Measurements from ENCODE around the gene TMEM165.

TMEM165 gene

DNA sequence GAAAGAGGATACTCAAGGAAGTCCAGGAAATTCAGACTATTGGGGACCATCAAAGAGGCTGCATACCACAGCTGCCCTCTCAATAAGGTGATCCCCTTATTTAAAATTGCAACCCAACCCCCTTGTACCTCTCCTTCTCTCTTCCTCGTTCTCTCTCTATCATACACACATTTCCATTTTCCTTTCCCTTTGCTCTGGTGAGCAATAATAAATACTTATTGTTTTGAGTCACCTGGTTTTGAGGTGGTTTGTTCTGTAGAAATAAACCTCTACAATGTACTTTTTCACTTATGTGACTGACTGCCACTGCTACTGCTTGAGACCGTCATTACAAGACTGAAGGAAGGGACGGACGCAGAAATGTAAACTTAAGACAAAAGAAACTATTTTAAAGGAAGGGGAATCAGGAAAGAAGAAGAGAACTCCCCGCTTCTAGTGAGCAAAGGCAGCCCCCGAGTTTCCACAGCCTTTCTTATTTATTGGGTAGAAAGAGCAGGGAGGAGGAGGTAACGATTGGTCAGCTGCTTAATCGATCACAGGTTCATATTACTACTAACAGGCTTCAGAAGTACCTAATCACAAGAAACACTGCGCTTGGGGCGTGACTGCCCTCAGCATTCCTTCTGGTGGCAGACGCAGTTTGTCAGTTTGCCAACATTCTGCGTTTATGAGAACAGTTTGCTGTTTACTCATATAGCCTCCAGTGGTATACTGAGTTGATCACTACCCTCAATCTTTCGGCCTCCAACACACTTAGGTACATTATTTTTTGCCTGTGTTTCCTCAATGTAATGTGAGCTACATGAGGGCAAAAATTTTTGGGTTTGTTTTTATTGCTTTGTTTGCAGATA is 16.9 kb upstream of the TMEM165 start:
- Histone ChIP-seq H3K9me3 (ENCODE audit: low read length) (no peaks in the 10 kb centered on the region), H2AFZ (ENCODE audit: low read depth, low read length) (no peak overlapping the region), H3K36me3 (ENCODE audit: insufficient read depth, low read length) (no peaks in the 10 kb centered on the region), H3K4me3 (ENCODE audit: low read length) (no peak overlapping the region), H3K27me3 (ENCODE audit: insufficient read depth, low read length) (no peaks in the 10 kb centered on the region), H3K4me1 (ENCODE audit: insufficient read depth, low read length) (no peaks in the 10 kb centered on the region)

DNA sequence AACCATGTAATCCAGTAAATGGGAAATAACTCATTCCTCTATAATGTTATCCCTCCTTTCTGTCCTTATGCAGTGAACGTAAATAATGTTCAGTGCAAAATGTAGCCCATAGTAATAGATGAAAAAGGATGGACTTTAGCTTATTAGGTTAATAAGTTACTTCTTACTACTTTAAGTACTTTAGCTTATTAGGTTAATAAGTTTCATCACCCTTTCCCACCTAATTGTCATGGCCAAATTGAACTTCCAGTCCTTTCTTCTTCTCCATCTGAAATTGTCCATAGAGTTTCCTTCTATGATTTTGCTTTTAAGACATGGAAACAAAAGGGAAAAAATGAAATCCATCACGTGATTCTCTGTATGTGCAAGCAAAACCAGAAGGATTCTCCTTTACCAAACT is 15.2 kb upstream of the TMEM165 start:
- no peaks in the 10 kb centered on the region for H3K27me3 ChIP-seq (ENCODE audit: insufficient read depth, low read length)
- no peaks in the 10 kb centered on the region for H3K4me1 ChIP-seq (ENCODE audit: insufficient read depth, low read length)
- H3K4me3 ChIP-seq (ENCODE audit: low read length): no peak overlapping the region
- no peak overlapping the region for H2AFZ ChIP-seq (ENCODE audit: low read depth, low read length)
- H3K36me3 ChIP-seq (ENCODE audit: insufficient read depth, low read length): no peaks in the 10 kb centered on the region
- no peaks in the 10 kb centered on the region for H3K9me3 ChIP-seq (ENCODE audit: low read length)

DNA sequence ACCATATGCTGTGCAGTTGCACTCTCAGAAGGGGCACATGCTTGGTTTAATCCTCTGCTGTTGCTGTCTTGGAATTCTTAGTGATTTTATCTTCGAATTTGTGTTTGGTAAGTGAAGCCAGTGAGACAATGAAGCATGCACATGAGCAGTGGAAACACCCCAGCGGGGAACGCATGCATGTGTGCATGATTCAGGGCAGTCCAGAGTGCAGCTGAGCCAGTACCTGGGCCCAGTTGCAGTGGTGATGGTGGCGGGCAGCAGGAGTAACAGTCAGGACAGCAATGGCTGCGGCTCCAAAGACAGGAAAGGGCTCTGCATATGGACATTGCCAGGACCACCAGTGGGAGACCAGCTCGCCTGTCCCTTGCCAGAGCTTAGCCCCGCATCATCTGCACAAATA is 14.3 kb upstream of the TMEM165 start:
- H3K4me1 ChIP-seq (ENCODE audit: insufficient read depth, low read length): no peaks in the 10 kb centered on the region
- no peak overlapping the region for H2AFZ ChIP-seq (ENCODE audit: low read depth, low read length)
- no peaks in the 10 kb centered on the region for H3K9me3 ChIP-seq (ENCODE audit: low read length)
- H3K4me3 ChIP-seq (ENCODE audit: low read length): no peak overlapping the region
- no peaks in the 10 kb centered on the region for H3K27me3 ChIP-seq (ENCODE audit: insufficient read depth, low read length)
- H3K36me3 ChIP-seq (ENCODE audit: insufficient read depth, low read length): no peaks in the 10 kb centered on the region

DNA sequence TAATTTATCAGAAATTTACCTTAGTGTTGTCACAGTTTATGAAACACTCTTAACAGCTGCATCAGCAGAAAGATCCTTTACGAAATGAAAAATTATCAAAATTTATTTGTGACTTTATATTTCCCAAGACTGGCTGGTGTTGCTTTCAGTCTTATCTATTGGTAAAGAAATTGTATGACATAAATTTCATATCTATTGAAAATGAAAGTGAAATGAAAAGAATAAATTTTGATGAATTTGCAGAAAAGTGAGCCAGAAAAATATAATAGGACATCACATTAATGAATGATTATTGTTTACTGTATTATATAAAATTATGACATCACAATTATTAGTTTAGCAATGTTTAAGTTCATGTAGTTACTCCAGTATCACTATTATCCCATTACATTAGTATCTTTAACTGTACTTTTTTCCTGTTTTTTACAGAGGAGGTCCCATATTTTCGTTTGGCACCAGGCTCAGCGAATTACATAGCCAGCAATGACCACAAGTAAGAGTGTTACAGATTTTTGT is 13.2 kb upstream of the TMEM165 start:
- Histone ChIP-seq H3K4me1 (ENCODE audit: insufficient read depth, low read length) (no peaks in the 10 kb centered on the region), H3K36me3 (ENCODE audit: insufficient read depth, low read length) (no peaks in the 10 kb centered on the region), H3K9me3 (ENCODE audit: low read length) (no peaks in the 10 kb centered on the region), H2AFZ (ENCODE audit: low read depth, low read length) (no peak overlapping the region), H3K27me3 (ENCODE audit: insufficient read depth, low read length) (no peaks in the 10 kb centered on the region), H3K4me3 (ENCODE audit: low read length) (no peak overlapping the region)

DNA sequence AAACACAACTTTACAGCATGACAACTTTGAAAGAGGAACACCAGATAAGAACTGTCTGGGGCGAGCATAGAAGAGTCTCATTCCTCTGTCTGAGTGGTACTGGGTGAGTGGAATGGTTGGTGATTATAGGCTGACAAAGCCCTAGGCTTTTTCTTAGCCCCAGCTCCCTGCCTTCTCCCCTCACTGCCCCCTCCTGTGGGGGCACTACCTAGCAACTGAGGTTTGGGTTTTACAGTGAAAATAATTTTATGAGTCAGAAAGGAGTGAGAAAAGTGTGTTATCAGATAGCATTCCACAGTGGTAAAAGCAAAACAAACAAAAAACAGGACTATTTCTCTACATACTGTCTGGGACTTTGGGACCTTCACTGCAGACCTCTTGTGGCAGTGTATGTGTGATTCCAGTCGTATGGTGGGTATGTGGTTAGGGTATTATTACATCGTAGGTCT is 10.5 kb upstream of the TMEM165 start:
- H2AFZ ChIP-seq (ENCODE audit: low read depth, low read length): no peak overlapping the region
- no peak overlapping the region for H3K4me3 ChIP-seq (ENCODE audit: low read length)

DNA sequence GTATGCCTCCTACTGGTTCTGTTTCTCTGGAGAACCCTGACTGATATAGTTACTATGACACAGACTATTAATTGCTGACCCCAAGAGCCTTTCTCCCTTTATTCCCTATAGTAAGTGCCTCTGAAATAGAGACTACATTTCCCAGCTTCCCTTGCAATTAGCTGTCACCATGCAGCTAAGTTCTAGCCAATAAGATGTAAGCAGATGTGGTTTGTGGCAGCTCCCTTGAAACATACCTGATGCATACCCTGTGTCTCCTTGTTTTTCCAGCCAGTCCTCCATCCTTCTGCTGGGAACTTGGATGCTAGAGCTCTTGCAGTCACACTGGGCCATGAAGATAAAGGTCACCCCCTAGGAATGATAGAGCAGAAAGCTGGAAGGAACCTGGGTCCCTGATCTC is 9.7 kb upstream of the TMEM165 start:
- Histone ChIP-seq H3K27me3 (ENCODE audit: insufficient read depth, low read length) (no peaks in the 10 kb centered on the region), H3K4me1 (ENCODE audit: insufficient read depth, low read length) (no peaks in the 10 kb centered on the region), H3K4me3 (ENCODE audit: low read length) (no peak overlapping the region), H3K9me3 (ENCODE audit: low read length) (no peaks in the 10 kb centered on the region), H2AFZ (ENCODE audit: low read depth, low read length) (no peak overlapping the region), H3K36me3 (ENCODE audit: insufficient read depth, low read length) (no peaks in the 10 kb centered on the region)

More for the DNA sequence above, 10.5 kb upstream of the TMEM165 start:
- Histone ChIP-seq H3K4me1 (ENCODE audit: insufficient read depth, low read length) (no peaks in the 10 kb centered on the region), H3K9me3 (ENCODE audit: low read length) (no peaks in the 10 kb centered on the region), H3K27me3 (ENCODE audit: insufficient read depth, low read length) (no peaks in the 10 kb centered on the region), H3K36me3 (ENCODE audit: insufficient read depth, low read length) (no peaks in the 10 kb centered on the region)

DNA sequence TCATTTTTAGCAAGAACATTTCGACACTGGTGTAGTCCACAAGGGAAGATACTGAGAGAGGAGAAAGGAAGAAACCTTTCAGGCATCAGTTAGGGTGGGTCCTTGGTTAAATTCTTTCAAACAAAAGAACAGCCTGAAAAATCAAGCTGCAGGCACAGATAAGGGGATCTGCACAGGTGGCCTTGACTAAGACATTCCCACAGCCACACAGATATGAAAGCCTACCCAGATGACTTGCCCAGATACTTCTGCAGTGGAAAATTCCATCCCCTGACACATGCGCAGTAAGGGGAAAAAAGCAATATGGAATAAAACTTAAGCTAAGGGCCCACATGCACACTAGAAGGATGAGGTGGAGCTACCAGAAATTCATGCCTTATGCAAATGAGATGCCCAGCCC is 8.9 kb upstream of the TMEM165 start:
- no peak overlapping the region for H2AFZ ChIP-seq (ENCODE audit: low read depth, low read length)
- H3K4me3 ChIP-seq (ENCODE audit: low read length): no peak overlapping the region
- no peaks in the 10 kb centered on the region for H3K9me3 ChIP-seq (ENCODE audit: low read length)
- no peaks in the 10 kb centered on the region for H3K27me3 ChIP-seq (ENCODE audit: insufficient read depth, low read length)
- H3K4me1 ChIP-seq (ENCODE audit: insufficient read depth, low read length): no peaks in the 10 kb centered on the region
- no peaks in the 10 kb centered on the region for H3K36me3 ChIP-seq (ENCODE audit: insufficient read depth, low read length)

DNA sequence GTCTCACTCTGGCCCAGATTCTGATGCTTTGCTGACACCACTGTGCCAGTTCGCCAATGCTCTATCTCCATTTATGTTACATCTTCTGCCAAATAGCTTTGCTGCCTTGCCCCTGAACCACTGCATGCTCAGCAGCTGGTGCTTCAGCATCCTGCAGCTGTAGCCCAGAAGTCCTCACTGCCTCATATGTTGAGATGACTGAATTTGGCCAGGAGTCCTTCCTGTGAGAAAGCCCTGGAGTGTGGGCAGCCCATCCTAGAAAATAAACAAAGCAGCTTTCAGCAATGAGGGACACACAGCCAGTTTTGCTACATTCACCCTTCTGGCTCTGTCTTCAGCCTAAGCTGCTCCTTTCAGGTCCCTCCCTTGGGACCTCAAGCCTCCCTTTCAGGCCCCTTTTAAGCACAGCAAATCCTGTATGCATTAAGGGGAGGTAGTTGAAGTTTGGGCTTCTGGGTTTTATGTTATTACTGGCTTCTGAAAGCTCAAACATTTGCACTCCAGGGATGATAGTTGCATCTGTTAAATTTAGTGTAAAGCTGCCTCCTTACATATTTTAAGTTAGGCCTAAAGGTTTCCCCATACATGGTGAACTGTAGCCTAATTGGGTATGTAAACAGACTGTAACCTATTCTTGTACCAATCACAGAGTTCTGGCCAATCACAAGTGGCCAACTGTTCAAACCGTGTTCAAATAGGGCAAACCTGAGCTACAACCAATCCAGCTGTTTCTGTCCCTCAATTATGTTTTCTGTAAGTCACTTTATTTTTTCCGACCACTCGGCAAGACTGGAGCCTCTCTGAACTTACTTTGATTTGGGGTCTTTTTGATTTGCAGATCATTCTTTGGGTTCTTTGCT is 2.1 kb upstream of the TMEM165 start:
- H3K36me3 ChIP-seq (ENCODE audit: insufficient read depth, low read length): no peaks in the 10 kb centered on the region
- no peaks in the 10 kb centered on the region for H3K27me3 ChIP-seq (ENCODE audit: insufficient read depth, low read length)
- no peak overlapping the region for H2AFZ ChIP-seq (ENCODE audit: low read depth, low read length)
- H3K9me3 ChIP-seq (ENCODE audit: low read length): no peaks in the 10 kb centered on the region
- peaks cover 20% of the 10 kb centered on the region for H3K4me1 ChIP-seq (ENCODE audit: insufficient read depth, low read length)
- no peak overlapping the region for H3K4me3 ChIP-seq (ENCODE audit: low read length)

DNA sequence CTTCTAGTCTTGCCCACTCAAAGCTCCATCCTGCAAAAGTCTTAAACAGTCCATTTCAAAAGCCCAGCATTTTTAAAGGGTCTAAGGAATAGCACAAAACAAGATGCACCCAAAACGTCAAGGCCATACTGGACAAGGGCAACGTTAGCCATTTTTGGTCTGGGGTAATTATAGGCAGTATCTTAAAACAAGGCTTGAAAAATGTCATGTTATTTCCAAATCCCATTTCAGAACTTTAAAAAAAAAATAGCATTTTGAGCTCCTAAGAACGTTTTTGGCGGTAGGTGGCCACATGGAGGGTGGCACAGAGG is 584 bp upstream of the TMEM165 start:
- peaks cover 3% of the 10 kb centered on the region for H3K36me3 ChIP-seq (ENCODE audit: insufficient read depth, low read length)
- H3K27me3 ChIP-seq (ENCODE audit: insufficient read depth, low read length): no peaks in the 10 kb centered on the region
- H3K9me3 ChIP-seq (ENCODE audit: low read length): no peaks in the 10 kb centered on the region
- peak overlapping the region; percentile 83 for H2AFZ ChIP-seq (ENCODE audit: low read depth, low read length)
- peak overlapping the region; percentile 96 for H3K4me3 ChIP-seq (ENCODE audit: low read length)
- peaks cover 26% of the 10 kb centered on the region for H3K4me1 ChIP-seq (ENCODE audit: insufficient read depth, low read length)

DNA sequence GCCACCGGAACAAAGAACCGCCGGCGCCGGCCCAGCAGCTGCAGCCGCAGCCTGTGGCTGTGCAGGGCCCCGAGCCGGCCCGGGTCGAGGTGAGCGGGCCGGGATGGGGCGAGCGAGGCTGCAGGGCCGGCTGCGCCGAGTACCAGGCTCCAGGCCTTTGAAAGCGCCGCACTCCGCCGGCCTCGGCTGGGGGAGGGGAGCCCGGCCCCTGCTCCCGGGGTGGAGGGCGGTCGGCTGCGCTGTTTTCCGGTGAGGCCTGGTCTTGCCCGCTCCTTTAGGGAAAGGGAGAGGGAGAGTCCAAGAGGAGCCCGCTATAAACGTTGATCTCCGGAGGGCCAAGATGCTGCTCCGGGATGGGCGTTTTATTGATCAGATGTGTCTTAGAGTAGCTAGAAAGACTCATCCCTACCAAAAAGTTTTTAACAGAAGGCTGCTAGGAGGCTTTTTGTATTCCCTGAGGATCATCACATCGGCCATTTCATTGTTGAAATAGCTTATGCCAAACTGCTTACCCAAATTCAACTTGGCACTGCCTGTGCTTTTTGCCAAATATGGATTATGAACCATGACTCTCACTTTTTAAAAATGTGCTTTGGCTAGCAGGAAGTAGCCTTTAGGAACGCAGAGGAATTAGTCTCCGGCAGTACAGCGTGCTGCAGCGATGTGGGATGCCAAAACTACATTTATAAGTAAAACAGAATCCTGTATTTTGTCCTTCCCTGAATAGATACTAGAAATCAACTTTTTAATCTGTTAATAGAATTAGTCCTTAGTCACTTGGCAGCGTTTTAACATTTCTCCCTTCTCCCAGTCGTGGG is 760 bp downstream of the TMEM165 start:
- peak overlapping the region; percentile 96 for H3K4me3 ChIP-seq (ENCODE audit: low read length)
- H3K27me3 ChIP-seq (ENCODE audit: insufficient read depth, low read length): no peaks in the 10 kb centered on the region
- no peaks in the 10 kb centered on the region for H3K9me3 ChIP-seq (ENCODE audit: low read length)
- H3K4me1 ChIP-seq (ENCODE audit: insufficient read depth, low read length): peaks cover 26% of the 10 kb centered on the region
- peak overlapping the region; percentile 83 for H2AFZ ChIP-seq (ENCODE audit: low read depth, low read length)
- H3K36me3 ChIP-seq (ENCODE audit: insufficient read depth, low read length): peaks cover 13% of the 10 kb centered on the region

DNA sequence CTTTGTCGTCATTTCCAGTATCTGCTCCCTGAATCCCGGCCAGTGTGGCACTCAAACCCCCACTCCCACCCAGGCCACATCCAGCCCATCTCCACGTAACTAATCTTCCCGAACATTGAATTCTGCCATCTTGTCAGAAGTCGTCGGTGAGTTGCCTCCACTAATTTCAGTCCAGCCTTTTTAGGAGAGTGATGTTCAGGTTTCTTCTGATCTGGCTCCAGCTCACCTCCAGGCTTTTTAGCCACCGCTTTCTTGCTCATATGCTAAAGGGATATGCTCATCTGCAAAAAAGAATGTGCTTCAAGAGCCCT is 1.3 kb downstream of the TMEM165 start:
- peak overlapping the region; percentile 96 for H3K4me3 ChIP-seq (ENCODE audit: low read length)
- H3K36me3 ChIP-seq (ENCODE audit: insufficient read depth, low read length): peaks cover 13% of the 10 kb centered on the region
- H3K27me3 ChIP-seq (ENCODE audit: insufficient read depth, low read length): no peaks in the 10 kb centered on the region
- peaks cover 26% of the 10 kb centered on the region for H3K4me1 ChIP-seq (ENCODE audit: insufficient read depth, low read length)
- no peaks in the 10 kb centered on the region for H3K9me3 ChIP-seq (ENCODE audit: low read length)
- H2AFZ ChIP-seq (ENCODE audit: low read depth, low read length): no peak overlapping the region

DNA sequence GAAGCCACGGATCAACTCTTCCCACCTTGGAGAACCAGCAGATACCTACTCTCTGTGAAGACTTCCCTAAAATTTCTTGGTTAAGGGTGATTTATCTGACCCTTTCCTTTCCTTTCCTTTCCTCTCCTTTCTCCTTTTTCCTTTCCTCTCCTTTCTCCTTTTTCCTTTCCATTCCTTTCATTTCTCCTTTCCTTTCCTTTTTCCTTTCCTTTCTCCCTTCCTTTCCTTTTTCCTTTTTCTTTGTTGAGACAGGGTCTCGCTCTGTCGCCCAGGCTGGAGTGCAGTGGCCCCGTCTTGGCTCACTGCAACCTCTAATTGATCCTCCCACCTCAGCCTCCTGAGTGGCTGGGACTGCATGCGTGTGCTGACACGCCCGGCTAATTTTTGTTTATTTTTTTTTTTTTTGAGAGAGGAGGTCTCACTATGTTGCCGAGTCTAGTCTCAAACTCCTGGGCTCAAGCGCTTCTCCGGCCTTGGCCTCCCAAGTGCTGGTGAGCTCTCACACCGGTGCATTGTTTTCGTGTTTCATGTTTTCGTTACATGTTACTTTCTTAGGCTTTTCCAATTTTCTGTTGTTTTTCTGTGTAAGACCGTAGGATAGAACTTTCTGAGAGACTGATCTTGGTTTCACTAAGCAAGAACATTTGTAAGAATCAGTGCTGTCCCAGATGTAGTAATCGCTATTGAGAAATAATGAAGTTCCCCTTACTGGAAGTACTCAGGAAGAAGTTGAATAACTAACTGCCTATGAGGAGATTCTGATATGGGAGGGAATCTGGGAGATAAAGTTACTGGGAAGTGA is 2.0 kb downstream of the TMEM165 start:
- no peak overlapping the region for H2AFZ ChIP-seq (ENCODE audit: low read depth, low read length)
- peaks cover 26% of the 10 kb centered on the region for H3K4me1 ChIP-seq (ENCODE audit: insufficient read depth, low read length)
- peaks cover 13% of the 10 kb centered on the region for H3K36me3 ChIP-seq (ENCODE audit: insufficient read depth, low read length)
- H3K27me3 ChIP-seq (ENCODE audit: insufficient read depth, low read length): no peaks in the 10 kb centered on the region
- peak overlapping the region; percentile 96 for H3K4me3 ChIP-seq (ENCODE audit: low read length)
- no peaks in the 10 kb centered on the region for H3K9me3 ChIP-seq (ENCODE audit: low read length)
